Measurements from ENCODE around the gene WDFY4. TPM values are rescaled to one million over a fixed set of nuclear protein-coding genes. Genes with fewer than 3 reads are reported as not detected.
"Not testable (repeated sequence)": the region's sequence is repeated elsewhere in the genome, so short reads cannot be mapped to it uniquely, and the experiment has no call there.

Gene WDFY4
- total and polyA plus RNA-seq, 8 donors = 0.15 to 8.0 (median 2.7) TPM

DNA sequence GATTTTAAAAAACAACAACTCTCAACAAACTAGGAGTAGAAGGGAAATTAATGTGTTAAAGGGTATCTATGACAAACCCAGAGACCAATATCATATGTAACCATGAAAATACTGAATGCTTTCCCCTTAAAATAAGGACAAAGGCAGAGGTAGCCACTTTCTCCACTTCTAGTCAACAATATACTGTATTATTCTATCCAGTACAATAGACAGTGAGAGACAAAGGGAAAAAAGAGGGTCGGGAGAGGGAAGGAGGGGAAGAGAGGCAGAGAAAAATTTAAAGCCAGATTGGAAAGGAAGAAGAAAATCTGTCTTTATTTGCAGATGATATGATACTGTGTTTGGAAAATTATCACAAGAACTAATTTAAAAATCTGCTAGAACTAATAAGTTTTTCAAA, 39.1 kb upstream of the WDFY4 start:
- 55 to 67% (median 62%) methylated on average over 1 of the region's 1 CpG for WGBS, 5 donors

DNA sequence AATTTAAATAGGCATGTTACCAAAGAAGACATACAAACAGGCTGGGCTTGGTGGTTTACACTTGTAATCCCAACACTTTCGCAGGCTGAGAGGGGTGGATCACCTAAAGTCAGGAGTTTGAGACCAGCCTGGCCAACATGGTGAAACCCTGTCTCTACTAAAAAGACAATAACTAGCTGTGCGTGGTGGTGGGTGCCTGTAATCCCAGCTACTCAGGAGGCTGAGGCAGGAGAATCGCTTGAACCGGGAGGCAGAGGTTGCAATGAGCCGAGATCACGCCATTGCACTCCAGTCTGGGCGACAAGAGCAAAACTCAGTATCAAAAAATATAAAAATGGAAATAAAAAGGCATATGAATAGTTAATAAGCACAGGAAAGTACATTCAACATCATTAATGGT, 37.6 kb upstream of the WDFY4 start:
- H3K27me3 ChIP-seq; H3K36me3 ChIP-seq; H3K9me3 ChIP-seq; intact Hi-C loops (cut with DNase I; ENCODE audit: low total_unique reads); H3K4me3 ChIP-seq; H3K4me1 ChIP-seq; H3K27ac ChIP-seq; DNase-seq: not testable (repeated sequence)
- WGBS, 5 donors = 89 to 94% (median 93%) methylated on average over 7 of the region's 7 CpGs

More for the DNA sequence above, 39.1 kb upstream of the WDFY4 start:
- Histone ChIP-seq H3K27ac (no peak overlapping the region), H3K36me3 (no peaks in the 10 kb centered on the region), H3K4me1 (no peaks in the 10 kb centered on the region), H3K9me3 (peaks cover 0 to 20% (median 6%) of the 10 kb centered on the region in 4 donors), H3K27me3 (no peaks in the 10 kb centered on the region), H3K4me3 (no peak overlapping the region)
- no peak for DNase-seq
- TF ChIP-seq POLR2A (IDR thresholded peaks at IDR 0.05) (no peak), EP300 (IDR thresholded peaks at IDR 0.05) (no peak), POLR2AphosphoS5 (IDR thresholded peaks at IDR 0.05) (no peak)
- TF ChIP-seq, protein P1, sequence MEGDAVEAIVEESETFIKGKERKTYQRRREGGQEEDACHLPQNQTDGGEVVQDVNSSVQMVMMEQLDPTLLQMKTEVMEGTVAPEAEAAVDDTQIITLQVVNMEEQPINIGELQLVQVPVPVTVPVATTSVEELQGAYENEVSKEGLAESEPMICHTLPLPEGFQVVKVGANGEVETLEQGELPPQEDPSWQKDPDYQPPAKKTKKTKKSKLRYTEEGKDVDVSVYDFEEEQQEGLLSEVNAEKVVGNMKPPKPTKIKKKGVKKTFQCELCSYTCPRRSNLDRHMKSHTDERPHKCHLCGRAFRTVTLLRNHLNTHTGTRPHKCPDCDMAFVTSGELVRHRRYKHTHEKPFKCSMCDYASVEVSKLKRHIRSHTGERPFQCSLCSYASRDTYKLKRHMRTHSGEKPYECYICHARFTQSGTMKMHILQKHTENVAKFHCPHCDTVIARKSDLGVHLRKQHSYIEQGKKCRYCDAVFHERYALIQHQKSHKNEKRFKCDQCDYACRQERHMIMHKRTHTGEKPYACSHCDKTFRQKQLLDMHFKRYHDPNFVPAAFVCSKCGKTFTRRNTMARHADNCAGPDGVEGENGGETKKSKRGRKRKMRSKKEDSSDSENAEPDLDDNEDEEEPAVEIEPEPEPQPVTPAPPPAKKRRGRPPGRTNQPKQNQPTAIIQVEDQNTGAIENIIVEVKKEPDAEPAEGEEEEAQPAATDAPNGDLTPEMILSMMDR (IDR thresholded peaks at IDR 0.05) = no peak
- intact Hi-C loops (cut with DNase I; ENCODE audit: low total_unique reads) = no loop called here

DNA sequence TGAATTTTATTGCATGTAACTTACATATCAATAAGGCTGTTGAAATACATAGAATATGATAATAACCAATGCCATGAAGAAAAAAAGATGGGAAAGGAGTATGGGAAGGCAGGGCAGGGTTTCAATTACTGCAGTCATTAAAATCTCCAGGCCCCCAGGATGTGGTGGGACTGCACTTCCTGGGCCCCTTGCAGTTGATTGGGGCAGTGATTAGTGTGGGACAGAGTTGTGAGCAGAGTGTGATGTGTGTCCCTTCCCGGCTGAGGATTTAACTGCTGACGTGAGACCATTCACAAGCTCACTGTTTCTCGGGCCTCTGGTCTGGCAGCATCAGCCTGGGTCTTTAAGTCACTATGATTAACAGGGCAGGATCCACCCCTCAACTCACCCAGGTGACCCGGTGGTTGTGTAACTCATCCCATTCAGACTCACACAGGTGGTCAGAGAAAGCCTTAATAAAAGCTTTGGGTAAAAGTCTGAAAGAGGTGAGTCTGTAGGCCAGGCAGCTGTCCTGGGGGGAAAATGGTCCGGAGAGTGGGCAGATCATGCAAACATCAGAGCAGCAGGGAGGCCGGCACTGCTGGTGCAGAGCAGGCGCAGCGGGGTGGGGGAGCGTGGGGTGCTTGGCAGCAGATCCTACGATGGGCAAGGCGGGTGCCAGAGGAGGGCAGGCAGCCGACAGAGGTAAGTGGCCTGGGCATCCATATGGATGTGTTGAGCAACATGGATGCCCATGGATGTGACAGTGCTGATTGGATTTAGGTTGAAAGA, 36.3 kb upstream of the WDFY4 start:
- Histone ChIP-seq H3K4me3 (no peak overlapping the region), H3K4me1 (no peaks in the 10 kb centered on the region), H3K36me3 (no peaks in the 10 kb centered on the region), H3K27ac (no peak overlapping the region), H3K27me3 (peaks cover 0 to 3% (median 0%) of the 10 kb centered on the region in 3 donors), H3K9me3 (peaks cover 0 to under 1% (median 0%) of the 10 kb centered on the region in 4 donors)
- intact Hi-C loops (cut with DNase I; ENCODE audit: low total_unique reads) = loop anchor here (2.0 kb wide), 1 partner anchor 92 kb away; no protein-coding TSS in a partner anchor
- TF ChIP-seq EP300 (IDR thresholded peaks at IDR 0.05) (no peak), POLR2AphosphoS5 (IDR thresholded peaks at IDR 0.05) (no peak)
- no peak for DNase-seq
- WGBS, 5 donors = 73 to 84% (median 78%) methylated on average over 12 of the region's 12 CpGs

DNA sequence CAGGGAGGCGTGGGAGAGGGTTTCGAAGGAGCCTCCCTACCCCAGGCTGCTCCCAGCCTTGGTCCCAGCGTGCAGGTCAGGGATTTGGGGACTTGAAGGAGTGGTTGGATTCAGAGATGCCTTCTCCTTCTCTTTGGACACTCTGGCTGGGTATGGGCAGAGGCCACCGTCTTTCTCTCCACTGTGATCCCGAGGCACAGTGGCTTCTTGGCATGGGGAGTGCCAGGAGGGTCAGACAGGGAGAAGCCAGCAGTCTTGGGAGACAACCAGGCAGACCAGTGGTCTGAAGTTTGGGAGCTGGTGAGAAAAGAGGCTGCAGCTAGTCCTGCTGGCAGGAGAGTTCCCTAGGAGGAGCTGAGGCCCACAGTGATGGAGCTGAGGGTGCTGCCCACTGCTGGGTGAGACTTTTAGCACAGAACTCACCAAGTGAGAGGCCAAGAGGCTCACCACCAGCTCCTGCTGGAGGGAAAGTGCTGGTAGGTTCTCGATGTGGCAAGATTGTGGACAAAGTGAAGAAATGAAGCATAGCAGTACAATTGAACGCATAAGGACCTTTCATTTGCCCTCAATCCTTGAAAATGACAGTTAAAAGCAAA, 35.2 kb upstream of the WDFY4 start:
- no peak overlapping the region for H3K27ac ChIP-seq

DNA sequence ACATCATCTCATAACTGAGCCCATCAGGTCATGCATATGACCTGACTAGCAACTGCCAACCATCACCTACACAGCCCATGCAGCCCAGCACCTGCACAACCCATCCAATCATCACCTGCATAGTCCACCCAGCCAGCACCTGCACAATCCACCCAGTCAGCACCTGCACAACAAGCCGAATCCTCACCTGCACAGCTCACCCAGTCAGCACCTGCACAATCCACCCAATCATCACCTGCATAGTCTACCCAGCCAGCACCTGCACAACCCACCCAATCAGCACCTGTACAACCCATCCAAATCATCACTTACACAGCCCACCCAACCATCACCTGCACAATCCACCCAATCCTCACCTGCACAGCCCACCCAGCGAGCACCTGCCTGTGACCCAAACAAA, 33.4 kb upstream of the WDFY4 start:
- Histone ChIP-seq H3K4me1 (peaks cover 9 to 13% (median 12%) of the 10 kb centered on the region in 4 donors), H3K27ac (no peak overlapping the region), H3K4me3 (no peak overlapping the region), H3K27me3 (peaks cover 0 to 11% (median 0%) of the 10 kb centered on the region in 3 donors), H3K36me3 (no peaks in the 10 kb centered on the region), H3K9me3 (no peaks in the 10 kb centered on the region)
- intact Hi-C loops (cut with DNase I; ENCODE audit: low total_unique reads) = no loop called here
- no peak for TF ChIP-seq POLR2A (IDR thresholded peaks at IDR 0.05)
- TF ChIP-seq EP300 (IDR thresholded peaks at IDR 0.05) = no peak
- TF ChIP-seq POLR2AphosphoS5 (IDR thresholded peaks at IDR 0.05) = no peak
- TF ChIP-seq, protein P1 (IDR thresholded peaks at IDR 0.05) = no peak
- WGBS, 5 donors = 59 to 83% (median 71%) methylated on average over 2 of the region's 2 CpGs
- no peak for DNase-seq

More for the DNA sequence above, 35.2 kb upstream of the WDFY4 start:
- DNase-seq = no peak
- Histone ChIP-seq H3K4me3 (no peak overlapping the region), H3K9me3 (no peaks in the 10 kb centered on the region), H3K27me3 (peaks cover 0 to 3% (median 0%) of the 10 kb centered on the region in 3 donors), H3K4me1 (no peaks in the 10 kb centered on the region), H3K36me3 (no peaks in the 10 kb centered on the region)
- intact Hi-C loops (cut with DNase I; ENCODE audit: low total_unique reads) = loop anchor here (2.0 kb wide), 1 partner anchor 93 kb away; no protein-coding TSS in a partner anchor
- TF ChIP-seq POLR2AphosphoS5 (IDR thresholded peaks at IDR 0.05) (no peak), POLR2A (IDR thresholded peaks at IDR 0.05) (no peak), EP300 (IDR thresholded peaks at IDR 0.05) (no peak)
- TF ChIP-seq, protein P1 (IDR thresholded peaks at IDR 0.05) = no peak
- 74 to 82% (median 79%) methylated on average over 7 of the region's 7 CpGs for WGBS, 5 donors
